BLaER1 treated with 17β-estradiol and CSF1 and Interleukin-3, amounts not matched to agents 10 nM and 100 nM (cell line): ENCODE measurements around the gene EFNA3.

ENCODE experiments used
- H3K27ac ChIP-seq, 11 experiments: shearing (Covaris generic); formaldehyde crosslinking; 2 replicates each; pipeline ENCODE4 v1.8.1; 2022
- H3K27me3 ChIP-seq, 11 experiments: shearing (Covaris generic); formaldehyde crosslinking; 2 replicates each; pipeline ENCODE4 v1.8.1; 2022
- H3K36me3 ChIP-seq, 11 experiments: shearing (Covaris generic); formaldehyde crosslinking; 2 replicates each; pipeline ENCODE4 v1.8.1; 2022
- H3K4me1 ChIP-seq, 10 experiments: shearing (Covaris generic); formaldehyde crosslinking; 2 replicates each; pipeline ENCODE4 v1.8.1; 2022
- H3K4me2 ChIP-seq, 11 experiments: shearing (Covaris generic); formaldehyde crosslinking; 2 replicates each; pipeline ENCODE4 v1.8.1; 2022
- H3K4me3 ChIP-seq, 10 experiments: shearing (Covaris generic); formaldehyde crosslinking; 2 replicates each; pipeline ENCODE4 v1.8.1; 2022
- H3K9ac ChIP-seq, 11 experiments: shearing (Covaris generic); formaldehyde crosslinking; 2 replicates each; pipeline ENCODE4 v1.8.1; 2022
- H3K9me3 ChIP-seq, 11 experiments: shearing (Covaris generic); formaldehyde crosslinking; replicated peaks in 1 of 11; 2 replicates each; pipeline ENCODE4 v1.8.1; 2022
- H4K20me1 ChIP-seq, 11 experiments: shearing (Covaris generic); formaldehyde crosslinking; 2 replicates each; pipeline ENCODE4 v1.8.1; 2022
- Cebpa-rat ChIP-seq, 11 experiments: shearing (Covaris generic); IDR thresholded peaks; 2 replicates each; pipeline ENCODE4 v1.8.1; 2022

EFNA3 gene

DNA sequence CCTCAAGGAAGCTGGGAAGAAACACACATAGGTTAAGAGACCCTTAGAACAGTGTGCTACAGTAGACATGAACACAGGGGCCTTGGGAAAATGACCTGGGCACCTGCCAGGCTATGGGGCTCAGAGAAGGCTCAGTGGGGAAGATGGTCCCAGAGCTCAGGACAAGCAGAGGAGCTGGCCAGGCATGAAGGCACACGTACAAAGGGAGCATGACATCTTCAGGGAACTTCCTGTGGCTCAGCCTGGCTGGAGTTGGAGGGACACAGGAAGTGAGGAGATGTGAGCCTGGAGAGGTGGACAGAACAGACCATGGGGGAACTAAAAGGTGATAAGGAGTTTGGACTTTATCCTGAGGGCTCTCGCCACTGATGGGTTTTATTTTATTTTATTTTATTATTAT, 53.2 kb downstream of the EFNA3 start:
- Histone ChIP-seq H3K27me3 (peaks cover 13 to 29% (median 16%) of the 10 kb centered on the region in 11 experiments), H3K9me3 (no peaks in the 10 kb centered on the region), H3K9ac (0 out of 22 replicates have a peak overlapping the region, but pooled peaks of 1 of the 11 experiments have one; percentile 2), H3K4me3 (no peak overlapping the region), H3K4me1 (peaks cover 52 to 73% (median 66%) of the 10 kb centered on the region in 10 experiments), H4K20me1 (peaks cover 0 to 3% (median 0%) of the 10 kb centered on the region in 11 experiments; a peak in 4 of 22 replicates), H3K27ac (no peak overlapping the region), H3K4me2 (peak overlapping the region in 6 of 11 experiments; percentile 5 to 100 (median 34); a peak in 7 of 22 replicates), H3K36me3 (peaks cover 0 to 37% (median 27%) of the 10 kb centered on the region in 11 experiments; a peak in 15 of 22 replicates)
- TF ChIP-seq Cebpa-rat (IDR thresholded peaks at IDR 0.05) = no peak

- Histone ChIP-seq H3K27ac (peak overlapping the region in 2 of 11 experiments; percentile 93 to 97; a peak in 2 of 22 replicates), H3K4me2 (peak overlapping the region in 6 of 11 experiments; percentile 81 to 99 (median 96); a peak in 8 of 22 replicates), H3K4me1 (peaks cover 57 to 76% (median 68%) of the 10 kb centered on the region in 10 experiments), H3K9me3 (no peaks in the 10 kb centered on the region), H3K27me3 (peaks cover 0 to 10% (median 0%) of the 10 kb centered on the region in 11 experiments; a peak in 6 of 22 replicates), H3K36me3 (peaks cover 13 to 54% (median 41%) of the 10 kb centered on the region in 11 experiments), H3K4me3 (no peak overlapping the region), H3K9ac (peak overlapping the region in 4 of 11 experiments; percentile 3 to 88 (median 70); a peak in 3 of 22 replicates), H4K20me1 (peaks cover 0 to 16% (median 0%) of the 10 kb centered on the region in 11 experiments; a peak in 6 of 22 replicates)
- TF ChIP-seq Cebpa-rat (IDR thresholded peaks at IDR 0.05) = no peak
Observed at GRCh38 chr1:155133799-155134281, 55.2 kb downstream of the EFNA3 start.

GRCh38 chr1:155134322-155134721, 55.7 kb downstream of the EFNA3 start:
- peak overlapping the region in 9 of 11 experiments; percentile 4 to 94 (median 84); a peak in 11 of 22 replicates for H3K9ac ChIP-seq
- peak overlapping the region; percentile 81 to 99 (median 94); a peak in 19 of 22 replicates for H3K4me2 ChIP-seq
- H3K4me3 ChIP-seq = 0 out of 20 replicates have a peak overlapping the region, but pooled peaks of 1 of the 10 experiments have one; percentile 73
- H3K27me3 ChIP-seq = peaks cover 0 to 7% (median 0%) of the 10 kb centered on the region in 11 experiments; a peak in 2 of 22 replicates
- H3K36me3 ChIP-seq = peaks cover 13 to 57% (median 41%) of the 10 kb centered on the region in 11 experiments
- no peak for TF ChIP-seq Cebpa-rat (IDR thresholded peaks at IDR 0.05)
- H3K27ac ChIP-seq = peak overlapping the region in 9 of 11 experiments; percentile 84 to 97 (median 93); a peak in 12 of 22 replicates
- H4K20me1 ChIP-seq = peaks cover 0 to 16% (median 0%) of the 10 kb centered on the region in 11 experiments; a peak in 6 of 22 replicates
- H3K4me1 ChIP-seq = peaks cover 57 to 76% (median 68%) of the 10 kb centered on the region in 10 experiments
- H3K9me3 ChIP-seq = no peaks in the 10 kb centered on the region

DNA sequence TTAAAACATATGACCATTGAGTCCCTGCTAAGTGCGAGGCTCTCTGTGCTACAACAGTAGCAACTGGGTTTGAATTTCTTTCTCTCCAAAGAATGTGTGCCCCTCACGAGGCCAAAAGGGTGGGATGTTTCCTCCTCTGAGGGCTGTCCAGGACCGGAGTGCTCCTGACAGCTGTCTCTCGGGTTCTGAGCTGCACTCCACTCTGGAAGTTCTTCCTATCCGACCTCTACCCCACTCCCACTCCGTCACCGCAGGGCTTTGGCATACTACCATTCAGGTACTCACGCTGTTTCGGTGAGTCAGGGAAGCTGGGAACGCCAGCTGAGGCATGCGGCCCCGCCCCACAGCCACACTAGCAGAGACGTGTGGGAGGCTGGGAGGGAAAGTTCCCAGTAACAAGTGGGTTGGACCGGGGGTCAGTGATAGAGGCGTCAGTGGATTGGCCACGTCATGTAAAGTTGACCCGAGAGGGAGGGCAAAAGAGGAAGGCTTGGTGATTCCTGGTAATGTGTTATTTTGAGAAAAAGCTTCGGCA, 56.3 kb downstream of the EFNA3 start:
- H3K9ac ChIP-seq = peak overlapping the region; percentile 79 to 94 (median 88)
- H3K4me3 ChIP-seq = peak overlapping the region; percentile 68 to 81 (median 72)
- H4K20me1 ChIP-seq = peaks cover 0 to 16% (median 0%) of the 10 kb centered on the region in 11 experiments; a peak in 6 of 22 replicates
- H3K27ac ChIP-seq = peak overlapping the region; percentile 80 to 97 (median 91)
- H3K36me3 ChIP-seq = peaks cover 13 to 57% (median 41%) of the 10 kb centered on the region in 11 experiments
- H3K9me3 ChIP-seq = no peaks in the 10 kb centered on the region
- peaks cover 0 to 1% (median 0%) of the 10 kb centered on the region in 11 experiments; a peak in 1 of 22 replicates for H3K27me3 ChIP-seq
- H3K4me2 ChIP-seq = peak overlapping the region; percentile 81 to 99 (median 94)
- H3K4me1 ChIP-seq = peaks cover 54 to 73% (median 68%) of the 10 kb centered on the region in 10 experiments
- TF ChIP-seq Cebpa-rat (IDR thresholded peaks at IDR 0.05) = no peak

- Histone ChIP-seq H3K4me2 (peak within 1 kb of the TSS; percentile 81 to 99 (median 94)), H3K4me1 (peaks cover 51 to 69% (median 63%) of the 10 kb centered on the region in 10 experiments), H3K4me3 (peak within 1 kb of the TSS; percentile 68 to 81 (median 72)), H3K27me3 (no peaks in the 10 kb centered on the region), H3K27ac (peak within 1 kb of the TSS; percentile 80 to 97 (median 91)), H4K20me1 (peaks cover 0 to 16% (median 0%) of the 10 kb centered on the region in 11 experiments; a peak in 6 of 22 replicates), H3K9ac (peak within 1 kb of the TSS; percentile 79 to 94 (median 88)), H3K36me3 (peaks cover 13 to 57% (median 41%) of the 10 kb centered on the region in 11 experiments), H3K9me3 (no peaks in the 10 kb centered on the region)
- no peak for TF ChIP-seq Cebpa-rat (IDR thresholded peaks at IDR 0.05)
Observed at GRCh38 chr1:155135415-155136028, 56.9 kb downstream of the EFNA3 start, which contains the start of gene SLC50A1. Gene SLC50A1 (plus strand): TSS chr1:155135852. CDS start chr1:155135912, 60 bp downstream.

GRCh38 chr1:155136748-155137147, 58.1 kb downstream of the EFNA3 start:
- Histone ChIP-seq H3K4me2 (peak overlapping the region; percentile 81 to 99 (median 94)), H3K27me3 (no peaks in the 10 kb centered on the region), H4K20me1 (peaks cover 0 to 16% (median 0%) of the 10 kb centered on the region in 11 experiments; a peak in 6 of 22 replicates), H3K36me3 (peaks cover 13 to 49% (median 33%) of the 10 kb centered on the region in 11 experiments), H3K9me3 (peaks cover 0 to 10% (median 0%) of the 10 kb centered on the region in 11 experiments; a peak in 6 of 22 replicates), H3K9ac (peak overlapping the region; percentile 79 to 94 (median 88)), H3K4me1 (peaks cover 46 to 60% (median 56%) of the 10 kb centered on the region in 10 experiments), H3K27ac (peak overlapping the region in 10 of 11 experiments; percentile 80 to 97 (median 90); a peak in 20 of 22 replicates), H3K4me3 (peak overlapping the region; percentile 68 to 81 (median 72))
- TF ChIP-seq Cebpa-rat (IDR thresholded peaks at IDR 0.05) = no peak
